ENCODE data around the gene GTF2I. TPM values are rescaled to one million over a fixed set of nuclear protein-coding genes. Genes with fewer than 3 reads are reported as not detected.
"Not testable (repeated sequence)": the region's sequence is repeated elsewhere in the genome, so short reads cannot be mapped to it uniquely, and the experiment has no call there.

Gene GTF2I
- total and polyA plus RNA-seq, 9 donors = 49.7 to 232 (median 204) TPM

- H3K36me3 ChIP-seq; H3K27me3 ChIP-seq; H3K4me3 ChIP-seq; H3K9me3 ChIP-seq; DNase-seq; H3K4me1 ChIP-seq (ENCODE audit: insufficient read depth); H3K27ac ChIP-seq; intact Hi-C loops (cut with DNase I): not testable (repeated sequence)
- no CpG with 5 or more reads among the region's 5 CpGs for WGBS, 3 donors
Observed at GRCh38 chr7:74756673-74757072, 99.2 kb downstream of the GTF2I start.

- H3K4me3 ChIP-seq; intact Hi-C loops (cut with DNase I); H3K4me1 ChIP-seq (ENCODE audit: insufficient read depth); H3K36me3 ChIP-seq; H3K27me3 ChIP-seq; DNase-seq; H3K27ac ChIP-seq; H3K9me3 ChIP-seq: not testable (repeated sequence)
- no CpG with 5 or more reads among the region's 7 CpGs for WGBS, 3 donors
Observed at GRCh38 chr7:74758268-74758667, 100.8 kb downstream of the GTF2I start.

GRCh38 chr7:74758982-74759381, 101.5 kb downstream of the GTF2I start:
- H3K27ac ChIP-seq; H3K4me1 ChIP-seq (ENCODE audit: insufficient read depth); H3K27me3 ChIP-seq; DNase-seq; H3K9me3 ChIP-seq; intact Hi-C loops (cut with DNase I); H3K36me3 ChIP-seq; H3K4me3 ChIP-seq: not testable (repeated sequence)
- no CpG with 5 or more reads among the region's 3 CpGs for WGBS, 3 donors

GRCh38 chr7:74765205-74765918, 107.8 kb downstream of the GTF2I start:
- DNase-seq; H3K4me1 ChIP-seq (ENCODE audit: insufficient read depth); H3K27me3 ChIP-seq; intact Hi-C loops (cut with DNase I); H3K36me3 ChIP-seq; H3K9me3 ChIP-seq; H3K27ac ChIP-seq; H3K4me3 ChIP-seq: not testable (repeated sequence)
- WGBS, 3 donors = no CpG with 5 or more reads among the region's 17 CpGs

GRCh38 chr7:74766509-74766908, 109.0 kb downstream of the GTF2I start:
- intact Hi-C loops (cut with DNase I); H3K27me3 ChIP-seq; DNase-seq; H3K36me3 ChIP-seq; H3K4me3 ChIP-seq; H3K4me1 ChIP-seq (ENCODE audit: insufficient read depth); H3K27ac ChIP-seq; H3K9me3 ChIP-seq: not testable (repeated sequence)
- WGBS, 3 donors = 67% methylated on average over 1 of the region's 7 CpGs; no CpG with 5 or more reads in 2 of the 3 donors

GRCh38 chr7:74766991-74767390, 109.5 kb downstream of the GTF2I start:
- DNase-seq; H3K9me3 ChIP-seq; H3K27me3 ChIP-seq; H3K4me3 ChIP-seq; H3K27ac ChIP-seq; H3K36me3 ChIP-seq; H3K4me1 ChIP-seq (ENCODE audit: insufficient read depth); intact Hi-C loops (cut with DNase I): not testable (repeated sequence)
- WGBS, 3 donors = 57 to 72% (median 60%) methylated on average over 6 to 7 of the region's 10 CpGs

- H3K27ac ChIP-seq; intact Hi-C loops (cut with DNase I); H3K4me1 ChIP-seq (ENCODE audit: insufficient read depth); H3K27me3 ChIP-seq; H3K4me3 ChIP-seq; H3K36me3 ChIP-seq; DNase-seq; H3K9me3 ChIP-seq: not testable (repeated sequence)
- WGBS, 3 donors = 77 to 84% (median 83%) methylated on average over 4 to 5 of the region's 7 CpGs
Observed at GRCh38 chr7:74770062-74770461, 112.5 kb downstream of the GTF2I start.

GRCh38 chr7:74772093-74772492, 114.6 kb downstream of the GTF2I start:
- H3K9me3 ChIP-seq; H3K27ac ChIP-seq; DNase-seq; intact Hi-C loops (cut with DNase I); H3K27me3 ChIP-seq; H3K4me1 ChIP-seq (ENCODE audit: insufficient read depth); H3K4me3 ChIP-seq; H3K36me3 ChIP-seq: not testable (repeated sequence)
- WGBS, 3 donors = 74 to 93% (median 75%) methylated on average over 2 to 6 of the region's 6 CpGs

- no CpG with 5 or more reads among the region's 21 CpGs for WGBS, 3 donors
- H3K9me3 ChIP-seq; H3K4me1 ChIP-seq (ENCODE audit: insufficient read depth); H3K4me3 ChIP-seq; H3K27ac ChIP-seq; DNase-seq; H3K36me3 ChIP-seq; H3K27me3 ChIP-seq; intact Hi-C loops (cut with DNase I): not testable (repeated sequence)
Observed at GRCh38 chr7:74773760-74774750, 116.5 kb downstream of the GTF2I start, which contains the start of gene NCF1. NCF1 (plus strand) TSS chr7:74774011; CDS start chr7:74774032, 21 bp downstream.

- no CpG with 5 or more reads among the region's 6 CpGs for whole genome bisulfite sequencing, 3 donors
- H3K27me3 ChIP-seq; H3K4me3 ChIP-seq; DNase-seq; H3K4me1 ChIP-seq (ENCODE audit: insufficient read depth); intact Hi-C loops (cut with DNase I); H3K27ac ChIP-seq; H3K9me3 ChIP-seq; H3K36me3 ChIP-seq: not testable (repeated sequence)
Observed at GRCh38 chr7:74775111-74775510, 117.6 kb downstream of the GTF2I start.

GRCh38 chr7:74779053-74779452, 121.5 kb downstream of the GTF2I start:
- intact Hi-C loops (cut with DNase I); DNase-seq; H3K27me3 ChIP-seq; H3K36me3 ChIP-seq; H3K9me3 ChIP-seq; H3K4me3 ChIP-seq; H3K4me1 ChIP-seq (ENCODE audit: insufficient read depth); H3K27ac ChIP-seq: not testable (repeated sequence)
- 78% methylated on average over 12 of the region's 17 CpGs; no CpG with 5 or more reads in 2 of the 3 donors for WGBS, 3 donors
